Psoas muscle (tissue), 8 donors: ENCODE data around the gene KRT31. TPM values are rescaled to one million over a fixed set of nuclear protein-coding genes. Genes with fewer than 3 reads are reported as not detected.
"Not testable (repeated sequence)": the region's sequence is repeated elsewhere in the genome, so short reads cannot be mapped to it uniquely, and the experiment has no call there.

Experiments
- ATAC-seq, 4 donors: fragments of 200-7000 bp; cut with Tn5 transposase; one replicate each; pipeline ENCODE4 v1.9.1; 2020; ENCODE audit warnings: moderate library complexity in 3 of 4, mild to moderate bottlenecking in 2 of 4
- DNase-seq, 2 donors: peaks; one replicate each; pipeline ENCODE4 v3.0.0-alpha.2; 2020
- H3K27ac ChIP-seq: fragments of 200-600 bp; one replicate; pipeline ENCODE4 v1.8.0; 2022
- H3K27me3 ChIP-seq, 3 donors: fragments of 200-600 bp in 1 of 3; one replicate each; pipeline versions ENCODE4 v1.6.1 to v1.8.0; 2013 to 2022; ENCODE audit warnings: low read length in 2 of 3, mild to moderate bottlenecking in 2 of 3, moderate library complexity in 1 of 3; ENCODE audit not compliant: insufficient read depth in 3 of 3
- H3K36me3 ChIP-seq, 2 donors: fragments of 200-600 bp in 1 of 2; one replicate each; pipeline versions ENCODE4 v1.6.1 to v1.8.0; 2013 to 2022; ENCODE audit warnings: low read depth in 1 of 2, mild to moderate bottlenecking in 1 of 2, moderate library complexity in 1 of 2; ENCODE audit not compliant: insufficient read depth in 1 of 2
- H3K4me1 ChIP-seq: fragments of 200-600 bp; one replicate; pipeline ENCODE4 v1.8.0; 2022
- H3K4me3 ChIP-seq: fragments of 200-600 bp; one replicate; pipeline ENCODE4 v1.8.0; 2022; ENCODE audit warnings: mild to moderate bottlenecking
- H3K9me3 ChIP-seq: fragments of 200-600 bp; one replicate; pipeline ENCODE4 v1.8.0; 2022
- WGBS, 3 donors: extraction: QIAGEN DNeasy Blood & Tissue Kit; methylation state at CpG; one replicate each; pipeline versions ENCODE4 v1.1.6 to v1.1.7; 2013; 5-methylcytosine and 5-hydroxymethylcytosine counted together
- intact Hi-C, 2 donors: fragments of 100-400 bp; cut with DNase I; formaldehyde crosslinking; loops; one replicate each; pipeline versions ENCODE4 v1.11.0 to v1.14.2; 2022
- polyA plus RNA-seq, 3 donors: library from polyadenylated mRNA; stranded (reverse); fragments of 200-250 nt; gene quantifications; one replicate each; pipeline ENCODE4 v1.2.3, GENCODE V29; 2013
- total RNA-seq, 4 donors: library from RNA; stranded (reverse); fragmentation: NEBNext Ultra II Directional in 2 of 4; extraction: Animal tissue kit (Norgen Biotek cat#: 25700) in 2 of 4; gene quantifications; one replicate each; pipeline versions ENCODE4 v1.2.1 to v1.2.4, GENCODE V29; 2021 to 2023
- TF ChIP-seq, protein P1 (sequence below): fragments of 200-600 bp; IDR thresholded peaks from one replicate; pipeline ENCODE4 v1.8.0; 2022; ENCODE audit warnings: antibody characterized with exemption
- donor health status: healthy with polysubstance abuse.
- donor health status: DM: no; HTN: no; CAD: no; lungs with moderate emphysema.
- donor health status: Bipolar disorder and iron deficiency.
- donor health status: healthy.
- donor health status: DM: yes; HTN: yes; CAD: no.
- donor health status: DM: no; HTN: no; CAD: no.
- donor health status: DM: no; HTN: no; CAD: no.
- donor health status: DM: yes; HTN: yes; CAD: no.

KRT31 gene
- total and polyA plus RNA-seq, 7 donors = 0.18 to 4.6 (median 0.87) TPM

DNA sequence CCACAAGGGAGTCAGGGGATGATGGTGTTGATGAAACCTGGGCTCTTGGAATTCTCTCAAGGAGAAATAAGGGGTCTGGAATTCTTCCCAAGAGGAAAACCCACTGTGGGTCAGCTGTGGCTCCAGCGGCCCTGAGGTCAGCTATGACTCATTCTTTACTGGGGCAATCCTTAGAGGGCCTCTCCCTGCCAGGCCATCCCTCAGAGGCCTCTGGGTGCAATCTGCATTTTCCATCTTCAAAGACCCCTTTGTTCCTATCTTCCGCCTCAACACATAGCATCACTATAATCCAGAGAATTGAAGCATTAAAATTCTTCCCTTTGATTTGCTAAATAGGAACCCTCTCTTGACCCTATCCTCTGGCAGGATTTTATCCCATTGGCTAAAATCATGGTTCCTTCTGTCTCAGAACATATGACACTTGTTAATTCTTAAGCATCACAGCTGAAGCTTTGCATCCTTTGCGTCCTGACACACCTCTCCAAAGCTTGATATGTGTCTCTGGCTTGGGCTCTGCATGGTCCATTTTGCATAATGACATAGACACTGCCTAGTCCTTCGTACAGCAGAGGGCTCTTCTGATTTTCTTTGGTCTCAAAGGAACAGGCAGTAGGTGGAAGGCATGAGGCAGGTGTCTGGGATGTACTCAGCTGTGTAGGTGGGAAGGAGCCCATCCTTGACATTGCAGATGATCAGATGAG, 31.3 kb upstream of the KRT31 start:
- TF ChIP-seq, protein P1, sequence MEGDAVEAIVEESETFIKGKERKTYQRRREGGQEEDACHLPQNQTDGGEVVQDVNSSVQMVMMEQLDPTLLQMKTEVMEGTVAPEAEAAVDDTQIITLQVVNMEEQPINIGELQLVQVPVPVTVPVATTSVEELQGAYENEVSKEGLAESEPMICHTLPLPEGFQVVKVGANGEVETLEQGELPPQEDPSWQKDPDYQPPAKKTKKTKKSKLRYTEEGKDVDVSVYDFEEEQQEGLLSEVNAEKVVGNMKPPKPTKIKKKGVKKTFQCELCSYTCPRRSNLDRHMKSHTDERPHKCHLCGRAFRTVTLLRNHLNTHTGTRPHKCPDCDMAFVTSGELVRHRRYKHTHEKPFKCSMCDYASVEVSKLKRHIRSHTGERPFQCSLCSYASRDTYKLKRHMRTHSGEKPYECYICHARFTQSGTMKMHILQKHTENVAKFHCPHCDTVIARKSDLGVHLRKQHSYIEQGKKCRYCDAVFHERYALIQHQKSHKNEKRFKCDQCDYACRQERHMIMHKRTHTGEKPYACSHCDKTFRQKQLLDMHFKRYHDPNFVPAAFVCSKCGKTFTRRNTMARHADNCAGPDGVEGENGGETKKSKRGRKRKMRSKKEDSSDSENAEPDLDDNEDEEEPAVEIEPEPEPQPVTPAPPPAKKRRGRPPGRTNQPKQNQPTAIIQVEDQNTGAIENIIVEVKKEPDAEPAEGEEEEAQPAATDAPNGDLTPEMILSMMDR = no peak
- no peak for DNase-seq
- no peak for ATAC-seq
- 44 to 56% (median 44%) methylated on average over 4 of the region's 4 CpGs for WGBS, 3 donors
- Histone ChIP-seq H3K27me3 (peaks cover 0 to 3% (median 2%) of the 10 kb centered on the region in 3 donors), H3K4me1 (no peaks in the 10 kb centered on the region), H3K9me3 (no peaks in the 10 kb centered on the region), H3K36me3 (no peaks in the 10 kb centered on the region), H3K4me3 (no peak overlapping the region), H3K27ac (no peak overlapping the region)
- intact Hi-C loops = no loop called here

DNA sequence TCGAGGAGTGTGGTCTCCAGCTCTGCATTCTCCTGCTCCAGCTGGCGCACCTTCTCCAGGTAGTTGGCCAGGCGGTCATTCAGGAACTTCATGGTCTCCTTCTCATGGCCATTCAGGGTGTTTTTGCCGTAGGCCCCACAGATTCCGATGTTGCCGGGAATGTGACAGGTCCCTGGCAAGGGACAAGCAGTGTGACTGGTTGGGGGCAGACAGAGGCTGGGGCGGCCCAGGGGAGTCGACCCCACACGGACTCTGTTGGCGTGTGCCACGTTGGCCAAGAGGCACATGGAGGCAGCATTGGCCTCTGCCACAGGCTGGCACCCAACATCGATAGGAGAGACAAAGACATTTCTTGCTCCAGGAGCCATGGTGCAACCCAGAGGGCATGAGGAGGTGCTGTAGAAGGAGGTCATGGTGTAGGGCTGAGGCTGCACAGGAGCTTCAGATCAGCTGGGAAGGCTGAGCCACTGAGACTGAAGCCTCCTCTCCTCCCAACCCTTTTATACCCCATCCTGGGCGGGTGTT, 26.8 kb upstream of the KRT31 start, which contains the start of gene KRT37:
TSS of gene KRT37 (minus strand) at position 475 of the 525 bp plus-strand sequence. CDS start at position 413, 62 bp downstream.
- WGBS, 3 donors = 90 to 91% (median 90%) methylated on average over 13 of the region's 13 CpGs
- TF ChIP-seq, protein P1 = no peak
- Histone ChIP-seq H3K27me3 (peaks cover 0 to 2% (median 0%) of the 10 kb centered on the region in 3 donors), H3K36me3 (no peaks in the 10 kb centered on the region), H3K27ac (no peak within 1 kb of the TSS), H3K4me1 (no peaks in the 10 kb centered on the region), H3K4me3 (no peak within 1 kb of the TSS), H3K9me3 (no peaks in the 10 kb centered on the region)
- no peak for ATAC-seq
- DNase-seq = no peak
- intact Hi-C loops = no loop called here

DNA sequence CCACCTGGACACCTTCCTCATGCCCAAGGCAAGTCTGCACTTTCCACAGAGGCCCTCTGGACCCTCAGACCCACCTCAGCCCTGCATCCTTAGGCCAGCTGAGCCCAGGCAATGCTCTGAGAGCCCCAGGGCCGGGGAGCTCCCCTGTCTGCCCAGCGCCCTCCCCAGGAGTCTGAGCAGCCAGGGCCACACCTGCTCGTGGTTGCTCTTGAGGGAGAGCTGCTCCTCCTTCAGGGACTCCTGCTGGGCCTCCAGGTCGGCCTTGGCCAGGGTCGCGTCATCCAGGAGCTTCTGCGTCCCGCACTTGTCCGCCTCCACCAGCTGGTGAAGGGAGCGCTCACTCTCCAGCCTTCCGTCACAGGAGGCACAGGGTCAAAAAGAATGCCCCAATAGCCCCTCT, 25.2 kb upstream of the KRT31 start:
- H3K27ac ChIP-seq, DNase-seq, H3K4me1 ChIP-seq, H3K27me3 ChIP-seq, H3K4me3 ChIP-seq, intact Hi-C loops, ATAC-seq, H3K36me3 ChIP-seq, H3K9me3 ChIP-seq: not testable (repeated sequence)
- 85 to 93% (median 87%) methylated on average over 11 of the region's 11 CpGs for WGBS, 3 donors

DNA sequence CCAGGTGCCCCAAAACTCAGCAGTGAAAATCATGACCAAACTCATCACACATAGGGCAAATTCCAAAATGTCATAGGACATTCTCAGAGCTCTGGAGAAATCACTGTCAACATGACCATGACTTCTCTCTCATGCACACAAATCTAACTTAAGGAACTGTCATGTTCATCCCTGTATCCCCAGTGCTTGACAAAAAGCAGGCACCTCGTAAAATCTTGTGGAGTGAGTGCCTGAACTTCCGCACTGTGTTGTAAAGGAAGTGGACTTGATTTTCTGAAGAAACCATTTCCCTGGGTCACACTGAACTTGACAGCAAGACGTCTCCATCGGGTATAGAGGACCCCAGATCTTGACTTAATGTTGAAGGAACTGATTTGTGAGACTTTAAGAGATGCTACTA, 24.2 kb upstream of the KRT31 start:
- Histone ChIP-seq H3K36me3 (no peaks in the 10 kb centered on the region), H3K27ac (no peak overlapping the region), H3K4me3 (no peak overlapping the region), H3K27me3 (peaks cover 0 to 2% (median 0%) of the 10 kb centered on the region in 3 donors), H3K9me3 (no peaks in the 10 kb centered on the region), H3K4me1 (no peaks in the 10 kb centered on the region)
- intact Hi-C loops = no loop called here
- WGBS, 3 donors = 79 to 85% (median 84%) methylated on average over 4 of the region's 4 CpGs
- TF ChIP-seq, protein P1 = no peak
- ATAC-seq (no peak), DNase-seq (no peak)

DNA sequence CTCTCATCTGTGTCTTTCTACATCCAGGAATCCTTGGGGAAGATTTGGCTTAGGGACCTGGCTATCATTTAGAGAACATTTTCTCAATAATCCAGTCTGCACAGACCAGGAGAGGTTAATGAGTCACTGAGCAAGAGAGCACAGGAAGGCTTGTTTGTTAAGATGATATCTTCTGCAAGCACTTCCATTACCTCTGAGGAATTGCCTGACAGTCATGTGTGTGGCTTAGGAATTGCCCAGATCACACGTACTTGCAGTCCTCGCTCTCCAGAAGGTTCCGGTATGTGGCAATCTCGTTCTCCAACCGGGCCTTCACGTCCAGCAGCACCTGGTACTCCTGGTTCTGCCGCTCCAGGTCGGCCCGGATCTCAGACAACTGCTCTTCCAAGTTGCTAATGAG, 23.7 kb upstream of the KRT31 start:
- Histone ChIP-seq H3K9me3 (no peaks in the 10 kb centered on the region), H3K36me3 (no peaks in the 10 kb centered on the region), H3K27me3 (peaks cover 0 to 2% (median 0%) of the 10 kb centered on the region in 3 donors), H3K4me3 (no peak overlapping the region), H3K27ac (no peak overlapping the region), H3K4me1 (peaks cover 5% of the 10 kb centered on the region)
- no peak for DNase-seq
- ATAC-seq = peak in 1 of 4 donors; percentile 63
- TF ChIP-seq, protein P1 = no peak
- intact Hi-C loops = no loop called here
- WGBS, 3 donors = 74 to 81% (median 74%) methylated on average over 9 of the region's 9 CpGs
